Activated naive CD4-positive, alpha-beta T cell treated with anti-CD3 and anti-CD28 coated beads, Interleukin-2, amount 50 U/mL, for 24 hours (primary cell): ENCODE data around the gene CEBPG.

ENCODE experiments used
- H3K27ac Mint-ChIP-seq: one replicate; pipeline ENCODE4 v1.8.0; 2021; ENCODE audit warnings: mild to moderate bottlenecking, mixed read lengths
- H3K27me3 Mint-ChIP-seq: one replicate; pipeline ENCODE4 v1.8.0; 2021; ENCODE audit warnings: mixed read lengths
- H3K36me3 Mint-ChIP-seq: one replicate; pipeline ENCODE4 v1.8.0; 2021; ENCODE audit warnings: mixed read lengths
- H3K4me1 Mint-ChIP-seq: one replicate; pipeline ENCODE4 v1.8.0; 2021; ENCODE audit warnings: mixed read lengths
- H3K4me3 Mint-ChIP-seq: one replicate; pipeline ENCODE4 v1.8.0; 2021; ENCODE audit warnings: mild to moderate bottlenecking, mixed read lengths
- H3K9me3 Mint-ChIP-seq: one replicate; pipeline ENCODE4 v1.8.0; 2021; ENCODE audit warnings: mixed read lengths

Gene CEBPG

DNA sequence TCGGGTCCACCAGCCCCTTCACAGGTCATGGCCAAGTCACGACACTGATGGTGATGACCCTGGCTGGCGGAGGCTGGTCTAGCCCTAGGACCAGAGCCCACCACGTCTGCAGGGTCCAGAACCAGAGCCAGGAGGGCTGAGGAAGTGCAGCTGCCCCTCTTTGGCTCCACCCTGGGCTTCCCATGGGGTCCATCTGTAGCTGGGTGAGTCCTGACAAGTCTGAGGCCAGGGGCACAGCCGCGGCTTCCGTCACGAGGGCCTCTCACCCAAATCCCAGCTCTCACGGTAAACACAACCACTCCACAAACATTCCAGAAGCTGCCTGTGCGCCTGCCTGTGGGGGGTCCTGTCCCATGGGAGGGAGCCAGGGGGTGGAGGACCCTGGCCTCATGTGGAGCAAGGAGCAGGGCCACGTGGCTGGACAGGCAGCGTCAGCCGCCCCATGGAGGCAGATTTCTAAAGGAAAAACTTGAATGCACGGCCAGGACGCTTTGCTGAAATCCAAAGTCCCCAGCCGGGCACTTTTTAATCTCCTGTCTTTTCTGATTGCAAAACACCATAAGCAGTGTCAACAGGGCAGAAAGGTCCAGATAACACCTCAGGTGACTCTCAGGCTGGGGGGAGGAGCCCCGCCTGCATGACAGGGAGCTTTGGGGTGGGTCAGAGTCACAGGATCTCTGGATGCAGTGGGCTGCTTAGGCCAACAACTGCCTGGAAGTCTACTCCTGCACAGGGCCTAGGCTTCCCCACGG is 29.9 kb downstream of the CEBPG start:
- Mint-ChIP-seq H3K9me3 (no peaks in the 10 kb centered on the region), H3K4me3 (no peak overlapping the region), H3K27ac (no peak overlapping the region), H3K4me1 (no peaks in the 10 kb centered on the region), H3K36me3 (no peaks in the 10 kb centered on the region), H3K27me3 (no peaks in the 10 kb centered on the region)

DNA sequence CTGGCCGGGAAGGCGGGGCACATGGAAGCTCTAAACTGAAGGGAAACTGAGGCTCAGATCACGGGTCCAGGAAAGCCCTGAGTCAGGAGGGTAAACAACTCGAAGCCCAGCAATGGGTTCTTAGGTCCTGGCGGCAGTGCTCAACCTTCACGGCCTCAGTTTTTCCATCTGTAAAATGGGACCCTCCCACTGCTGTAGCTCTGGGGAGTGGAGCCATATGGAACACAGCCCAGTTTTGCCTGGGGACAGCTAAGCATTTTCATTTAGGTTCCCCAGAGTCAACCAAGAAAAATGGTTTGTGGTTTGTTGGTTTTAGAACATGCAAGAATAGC is 30.4 kb downstream of the CEBPG start:
- Mint-ChIP-seq H3K27me3 (no peaks in the 10 kb centered on the region), H3K4me1 (no peaks in the 10 kb centered on the region), H3K36me3 (no peaks in the 10 kb centered on the region), H3K9me3 (no peaks in the 10 kb centered on the region), H3K27ac (no peak overlapping the region), H3K4me3 (no peak overlapping the region)

DNA sequence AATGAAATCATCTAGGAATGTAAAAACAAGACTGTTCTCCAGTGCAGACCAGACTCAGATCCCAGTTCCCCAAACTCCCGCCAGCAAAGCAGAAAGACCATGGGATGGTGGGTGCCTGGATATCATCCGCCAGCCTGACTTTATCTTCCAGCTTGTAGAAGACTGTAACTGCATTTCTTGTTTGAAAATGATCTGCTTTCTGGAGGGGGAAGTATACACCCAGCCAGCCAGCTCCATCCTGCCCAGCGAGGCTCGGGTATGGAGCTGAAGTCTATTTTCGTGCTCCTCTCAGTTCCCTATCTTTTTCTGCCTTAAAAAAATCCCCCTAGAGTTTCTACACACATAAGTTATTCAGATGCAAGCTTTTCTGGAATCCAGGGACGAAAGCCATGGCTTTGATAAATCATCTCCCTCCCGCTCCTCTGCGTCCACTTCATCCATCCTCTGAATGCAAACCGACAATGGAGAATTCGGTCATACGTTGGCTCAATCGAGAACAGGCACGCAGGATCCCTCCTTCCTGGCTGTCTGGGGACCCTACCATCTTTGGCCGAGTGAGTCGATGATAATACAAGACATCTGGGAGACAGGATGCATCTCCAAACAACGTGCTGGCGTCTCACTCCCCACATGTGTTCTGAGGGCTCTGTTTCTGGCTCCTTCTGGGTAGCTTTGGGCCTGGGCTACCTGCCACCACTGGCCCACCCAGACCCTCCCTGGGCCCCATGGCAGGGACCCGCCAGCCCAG is 31.2 kb downstream of the CEBPG start:
- no peaks in the 10 kb centered on the region for H3K4me1 Mint-ChIP-seq

GRCh38 chr19:33405254-33405552 is 31.7 kb downstream of the CEBPG start:
- H3K27ac Mint-ChIP-seq: no peak overlapping the region

More for the DNA sequence above, 31.2 kb downstream of the CEBPG start:
- Mint-ChIP-seq H3K36me3 (no peaks in the 10 kb centered on the region), H3K27me3 (no peaks in the 10 kb centered on the region), H3K27ac (no peak overlapping the region), H3K4me3 (no peak overlapping the region), H3K9me3 (no peaks in the 10 kb centered on the region)

GRCh38 chr19:33405553-33406461 is 32.3 kb downstream of the CEBPG start:
- H3K4me3 Mint-ChIP-seq: no peak overlapping the region
- no peaks in the 10 kb centered on the region for H3K9me3 Mint-ChIP-seq
- H3K27ac Mint-ChIP-seq: peak overlapping the region; percentile 7
- H3K36me3 Mint-ChIP-seq: no peaks in the 10 kb centered on the region
- H3K4me1 Mint-ChIP-seq: no peaks in the 10 kb centered on the region
- no peaks in the 10 kb centered on the region for H3K27me3 Mint-ChIP-seq

More at GRCh38 chr19:33405254-33405552, 31.7 kb downstream of the CEBPG start:
- Mint-ChIP-seq H3K4me1 (no peaks in the 10 kb centered on the region), H3K36me3 (no peaks in the 10 kb centered on the region), H3K4me3 (no peak overlapping the region), H3K9me3 (no peaks in the 10 kb centered on the region), H3K27me3 (no peaks in the 10 kb centered on the region)

DNA sequence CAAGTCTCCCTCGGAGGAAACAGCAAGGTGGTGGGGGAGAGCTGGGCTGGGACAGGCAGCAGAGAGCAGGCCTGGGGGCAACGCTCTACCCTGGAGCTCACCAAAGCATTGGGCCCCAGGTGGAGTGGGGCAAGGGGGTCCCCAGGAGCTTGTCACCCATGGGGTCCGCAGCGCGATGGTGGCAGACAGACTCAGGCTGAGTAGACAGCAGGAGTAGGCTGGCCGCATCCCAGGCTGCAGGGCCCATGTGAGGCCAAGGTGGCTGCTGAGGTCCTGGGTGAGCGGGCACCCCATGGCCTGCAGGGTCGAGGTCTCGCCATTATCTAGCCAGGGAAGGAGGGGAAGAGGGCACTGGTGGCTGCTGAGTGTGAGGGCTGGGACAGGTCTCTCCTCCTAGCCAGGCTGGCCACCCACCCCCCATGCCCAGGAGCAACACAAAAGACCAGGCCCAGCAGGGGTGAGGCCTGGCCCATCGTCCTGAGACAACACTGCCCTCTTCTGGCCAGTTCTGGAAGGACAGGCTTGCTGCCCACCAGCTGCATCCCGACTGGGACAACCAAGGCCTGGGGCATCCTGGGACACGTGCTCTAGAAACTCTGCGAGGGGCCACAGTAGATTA is 33.1 kb downstream of the CEBPG start:
- H3K4me1 Mint-ChIP-seq: no peaks in the 10 kb centered on the region
- H3K36me3 Mint-ChIP-seq: peaks cover 1% of the 10 kb centered on the region
- H3K4me3 Mint-ChIP-seq: no peak overlapping the region
- no peaks in the 10 kb centered on the region for H3K9me3 Mint-ChIP-seq
- no peaks in the 10 kb centered on the region for H3K27me3 Mint-ChIP-seq
- no peak overlapping the region for H3K27ac Mint-ChIP-seq

GRCh38 chr19:33407140-33407551 is 33.6 kb downstream of the CEBPG start:
- Mint-ChIP-seq H3K27me3 (no peaks in the 10 kb centered on the region), H3K4me3 (no peak overlapping the region), H3K4me1 (no peaks in the 10 kb centered on the region), H3K9me3 (no peaks in the 10 kb centered on the region), H3K36me3 (peaks cover 1% of the 10 kb centered on the region), H3K27ac (no peak overlapping the region)

GRCh38 chr19:33407716-33408115 is 34.2 kb downstream of the CEBPG start:
- H3K4me3 Mint-ChIP-seq: no peak overlapping the region
- H3K36me3 Mint-ChIP-seq: peaks cover 1% of the 10 kb centered on the region
- no peaks in the 10 kb centered on the region for H3K9me3 Mint-ChIP-seq
- H3K27ac Mint-ChIP-seq: no peak overlapping the region
- no peaks in the 10 kb centered on the region for H3K4me1 Mint-ChIP-seq
- no peaks in the 10 kb centered on the region for H3K27me3 Mint-ChIP-seq

GRCh38 chr19:33408116-33408515 is 34.6 kb downstream of the CEBPG start:
- no peak overlapping the region for H3K4me3 Mint-ChIP-seq
- no peaks in the 10 kb centered on the region for H3K9me3 Mint-ChIP-seq
- H3K27me3 Mint-ChIP-seq: no peaks in the 10 kb centered on the region
- H3K4me1 Mint-ChIP-seq: no peaks in the 10 kb centered on the region
- H3K36me3 Mint-ChIP-seq: peaks cover 1% of the 10 kb centered on the region
- no peak overlapping the region for H3K27ac Mint-ChIP-seq

- Mint-ChIP-seq H3K27ac (no peak overlapping the region), H3K4me1 (no peaks in the 10 kb centered on the region), H3K27me3 (no peaks in the 10 kb centered on the region), H3K36me3 (peaks cover 1% of the 10 kb centered on the region), H3K9me3 (no peaks in the 10 kb centered on the region), H3K4me3 (no peak overlapping the region)
Measured at GRCh38 chr19:33408538-33409434, 35.3 kb downstream of the CEBPG start.

DNA sequence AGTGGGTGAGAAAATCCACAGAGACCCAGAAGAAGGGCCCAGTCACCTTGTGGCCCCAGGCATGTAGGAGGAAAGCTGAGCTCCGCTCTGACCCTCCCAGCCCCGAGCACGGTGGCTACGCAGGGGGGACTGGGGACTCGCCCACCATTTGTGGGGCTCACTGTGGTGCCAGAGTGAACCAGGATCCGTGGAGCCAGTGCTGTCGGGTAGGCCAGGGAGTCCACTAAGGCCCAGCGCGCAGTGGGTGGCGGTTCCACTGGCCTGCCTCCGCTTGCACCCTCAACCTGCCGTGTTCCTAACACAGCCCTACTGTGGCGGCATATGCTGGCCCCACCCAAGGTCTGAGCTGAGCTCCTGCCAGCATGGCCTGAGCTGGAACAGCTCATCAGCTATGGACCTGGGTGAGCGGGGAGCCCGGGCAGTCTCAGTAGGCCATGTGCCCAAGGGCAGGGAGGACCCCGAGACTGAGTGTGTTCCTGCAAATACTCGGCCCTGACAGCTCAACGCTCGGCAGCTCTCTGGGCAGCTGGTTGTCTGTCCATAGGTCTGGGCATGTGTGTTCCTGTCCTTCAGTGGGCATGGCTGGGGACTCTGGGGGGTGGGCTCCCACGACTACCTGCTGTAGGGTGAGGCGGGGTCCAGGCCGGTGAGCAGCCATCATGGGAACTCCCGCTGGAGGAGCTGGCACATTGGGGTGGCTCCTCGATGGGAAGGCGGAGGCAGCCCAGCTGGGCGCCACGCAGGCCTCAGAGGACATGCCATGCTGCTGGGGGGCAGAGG is 36.6 kb downstream of the CEBPG start:
- no peaks in the 10 kb centered on the region for H3K4me1 Mint-ChIP-seq
- H3K27me3 Mint-ChIP-seq: no peaks in the 10 kb centered on the region
- no peak overlapping the region for H3K4me3 Mint-ChIP-seq
- no peaks in the 10 kb centered on the region for H3K9me3 Mint-ChIP-seq
- H3K27ac Mint-ChIP-seq: no peak overlapping the region
- peaks cover 1% of the 10 kb centered on the region for H3K36me3 Mint-ChIP-seq

- H3K36me3 Mint-ChIP-seq: peaks cover 1% of the 10 kb centered on the region
- no peak overlapping the region for H3K4me3 Mint-ChIP-seq
- H3K27me3 Mint-ChIP-seq: no peaks in the 10 kb centered on the region
- no peaks in the 10 kb centered on the region for H3K4me1 Mint-ChIP-seq
- H3K9me3 Mint-ChIP-seq: no peaks in the 10 kb centered on the region
- no peak overlapping the region for H3K27ac Mint-ChIP-seq
Measured at GRCh38 chr19:33410915-33411401, 37.4 kb downstream of the CEBPG start.

DNA sequence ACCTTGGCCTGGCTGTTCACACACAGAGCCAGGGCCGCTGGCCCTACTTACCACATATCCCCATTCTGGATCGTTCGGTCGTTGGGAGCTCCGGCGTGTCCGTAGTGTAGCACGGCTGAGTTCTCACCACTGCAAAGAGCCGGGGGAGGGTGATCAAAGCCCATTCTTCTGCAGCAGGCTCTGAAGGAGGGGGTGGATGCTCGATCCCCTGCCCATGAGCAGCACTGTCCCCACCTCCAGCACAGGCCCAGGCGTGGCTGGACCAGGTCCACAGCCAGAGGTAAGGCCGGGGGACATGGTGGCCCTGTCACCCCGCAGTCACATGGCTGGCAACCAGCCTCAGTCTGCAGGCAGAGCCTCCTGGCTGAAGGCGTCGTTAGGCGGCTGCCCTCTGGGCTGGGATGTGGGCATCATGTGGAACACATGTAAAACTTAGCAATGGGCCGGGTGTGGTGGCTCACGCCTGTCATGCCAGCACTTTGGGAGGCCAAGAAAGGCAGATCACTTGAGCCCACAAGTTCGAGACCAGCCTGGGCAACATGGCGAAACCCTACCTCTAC is 38.2 kb downstream of the CEBPG start:
- no peak overlapping the region for H3K4me3 Mint-ChIP-seq
- H3K9me3 Mint-ChIP-seq: no peaks in the 10 kb centered on the region
- H3K4me1 Mint-ChIP-seq: peaks cover 6% of the 10 kb centered on the region
- no peaks in the 10 kb centered on the region for H3K27me3 Mint-ChIP-seq
- peaks cover 1% of the 10 kb centered on the region for H3K36me3 Mint-ChIP-seq
- H3K27ac Mint-ChIP-seq: no peak overlapping the region
